ENCODE results near the gene NMB.
"Not testable (repeated sequence)": the region's sequence is repeated elsewhere in the genome, so short reads cannot be mapped to it uniquely, and the experiment has no call there.

Gene NMB, protein sequence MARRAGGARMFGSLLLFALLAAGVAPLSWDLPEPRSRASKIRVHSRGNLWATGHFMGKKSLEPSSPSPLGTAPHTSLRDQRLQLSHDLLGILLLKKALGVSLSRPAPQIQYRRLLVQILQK

GRCh38 chr15:84658080-84658787 lies at the start of gene NMB:
TSS of gene NMB (minus strand) at chr15:84658199. CDS start at chr15:84658152, 47 bp downstream.
- peak; percentile 59 to 76 for DNase-seq (ENCODE audit: low read depth in 2 of 2)

- no peak for DNase-seq (ENCODE audit: low read depth in 2 of 2)
Observed at GRCh38 chr15:84703808-84704207, 45.8 kb upstream of the NMB start.

DNA sequence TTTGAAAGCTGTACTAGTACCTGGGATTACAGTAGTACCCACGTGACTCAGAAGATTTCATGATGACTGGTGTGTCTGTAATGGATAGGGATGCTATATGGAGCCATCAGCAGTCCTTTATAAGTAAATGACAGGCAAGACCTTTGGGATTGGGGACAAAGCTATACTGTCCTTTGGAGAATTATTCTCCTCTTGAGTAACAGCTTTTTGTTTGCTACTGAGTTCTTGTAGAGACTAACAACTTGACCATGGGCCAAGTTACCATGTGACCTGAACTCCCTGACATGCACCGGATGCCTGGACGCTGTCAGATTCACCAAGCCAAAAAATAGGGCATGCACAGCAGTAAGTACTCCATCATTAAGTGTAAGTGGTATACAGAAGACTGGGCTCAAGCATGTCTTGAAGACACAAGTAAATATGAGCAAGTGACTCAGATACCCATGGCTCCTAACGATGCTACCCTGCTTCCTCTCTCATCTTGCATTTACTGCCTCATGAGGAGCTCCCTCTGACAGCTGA lies 45.0 kb upstream of the NMB start:
- no peak for DNase-seq (ENCODE audit: low read depth in 2 of 2)

DNA sequence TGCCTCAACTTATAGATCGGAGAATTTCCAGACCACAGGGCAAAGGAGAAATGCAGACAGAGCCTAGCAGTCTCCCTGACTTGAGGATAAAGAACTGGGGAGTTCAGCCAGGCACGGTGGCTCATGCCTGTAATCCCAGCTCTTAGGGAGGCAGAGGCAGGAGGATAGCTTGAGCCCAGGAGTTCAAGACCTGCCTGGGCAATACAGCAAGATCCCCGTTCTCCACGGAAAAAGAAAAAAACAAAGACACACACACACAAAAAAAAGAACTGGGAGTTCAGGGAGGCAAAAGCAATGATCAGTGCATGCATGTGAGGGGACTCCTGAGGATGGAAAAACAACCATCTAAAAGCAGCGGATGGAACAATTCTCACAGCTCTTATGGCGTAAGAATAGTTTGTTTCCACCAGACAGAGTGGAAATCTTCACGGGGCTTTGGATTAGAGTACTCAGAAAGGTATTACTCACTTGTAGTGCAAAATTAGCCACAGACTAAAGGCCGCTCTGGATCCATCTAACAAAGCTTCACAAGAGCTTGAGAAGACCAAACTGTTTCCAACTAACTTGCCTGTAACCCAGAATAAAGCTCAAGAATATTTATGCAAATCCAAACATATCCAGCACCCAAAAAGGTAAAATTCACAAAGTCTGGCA lies 41.7 kb upstream of the NMB start:
- no peak for DNase-seq (ENCODE audit: low read depth in 2 of 2)

DNA sequence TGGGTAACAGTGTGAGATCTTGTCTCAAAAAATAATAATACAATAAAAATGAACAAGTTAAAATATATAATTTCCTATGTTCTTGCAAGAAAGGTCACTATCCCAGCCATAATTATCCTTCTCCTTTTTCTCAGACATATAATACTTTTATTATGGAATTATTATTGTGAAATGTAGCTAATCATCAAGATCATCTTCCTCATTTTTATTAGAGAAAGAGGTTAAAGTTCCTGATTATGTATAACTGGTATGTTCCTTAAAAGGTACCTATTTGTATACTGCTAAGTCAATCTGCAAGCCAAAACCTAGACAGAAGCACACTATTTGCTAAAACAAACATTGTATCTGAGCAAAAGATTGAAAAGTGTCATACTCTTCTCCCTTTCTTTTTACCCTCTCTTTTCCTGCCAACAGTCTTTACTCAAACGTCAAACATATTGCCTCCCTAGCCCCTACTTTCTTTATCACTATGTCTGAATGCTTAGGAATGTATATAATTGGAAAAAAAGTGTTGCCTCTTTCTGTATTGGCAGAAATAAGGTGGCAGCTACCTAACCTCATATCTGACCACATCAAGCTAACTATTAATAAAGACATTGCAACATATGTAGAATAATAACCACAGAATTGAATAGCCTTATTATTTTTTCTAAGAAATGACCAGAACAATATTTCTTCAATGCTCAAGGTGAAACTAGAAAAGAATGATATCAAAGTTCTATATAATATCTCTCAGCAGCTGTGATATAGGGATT lies 39.4 kb upstream of the NMB start:
- no peak for DNase-seq (ENCODE audit: low read depth in 2 of 2)

DNA sequence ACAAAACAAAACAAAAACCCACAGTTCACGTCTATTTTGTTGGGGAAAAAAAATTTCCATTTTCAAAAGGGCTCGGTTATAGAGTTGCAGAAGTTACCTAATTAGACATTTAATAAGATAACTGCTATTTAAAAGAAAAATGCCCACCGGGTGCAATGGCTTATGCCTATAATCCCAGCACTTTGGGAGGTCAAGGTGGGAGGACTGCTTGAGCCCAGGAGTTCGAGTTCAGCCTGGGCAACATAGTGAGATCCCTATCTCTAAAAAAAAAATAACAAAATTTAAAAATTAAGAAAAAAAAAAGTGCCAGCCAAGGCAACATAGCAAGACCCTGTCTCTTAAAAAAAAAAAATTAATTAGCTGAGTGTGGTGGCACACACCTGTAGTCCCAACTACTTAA lies 38.8 kb upstream of the NMB start:
- DNase-seq (ENCODE audit: low read depth in 2 of 2), result no peak

DNA sequence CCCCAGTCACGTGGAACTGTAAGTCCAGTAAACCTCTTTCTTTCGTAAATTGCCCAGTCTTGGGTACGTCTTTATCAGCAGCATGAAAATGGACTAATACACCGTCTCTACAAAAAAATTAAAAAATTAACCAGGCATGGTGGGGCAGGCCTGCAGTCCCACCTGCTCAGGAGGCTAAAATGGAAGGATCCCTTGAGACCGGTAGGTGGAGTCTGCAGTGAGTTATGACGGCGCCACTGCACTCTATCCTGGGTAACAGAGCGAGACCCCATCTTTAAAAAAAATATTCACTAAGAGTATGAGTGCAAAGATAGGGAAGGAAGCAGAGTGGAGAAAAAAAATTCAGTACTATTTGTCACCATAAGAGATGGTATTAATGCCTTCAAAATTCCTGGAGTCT lies 32.3 kb upstream of the NMB start:
- no peak for DNase-seq (ENCODE audit: low read depth in 2 of 2)

GRCh38 chr15:84689858-84690257 lies 31.9 kb upstream of the NMB start:
- no peak for DNase-seq (ENCODE audit: low read depth in 2 of 2)

DNA sequence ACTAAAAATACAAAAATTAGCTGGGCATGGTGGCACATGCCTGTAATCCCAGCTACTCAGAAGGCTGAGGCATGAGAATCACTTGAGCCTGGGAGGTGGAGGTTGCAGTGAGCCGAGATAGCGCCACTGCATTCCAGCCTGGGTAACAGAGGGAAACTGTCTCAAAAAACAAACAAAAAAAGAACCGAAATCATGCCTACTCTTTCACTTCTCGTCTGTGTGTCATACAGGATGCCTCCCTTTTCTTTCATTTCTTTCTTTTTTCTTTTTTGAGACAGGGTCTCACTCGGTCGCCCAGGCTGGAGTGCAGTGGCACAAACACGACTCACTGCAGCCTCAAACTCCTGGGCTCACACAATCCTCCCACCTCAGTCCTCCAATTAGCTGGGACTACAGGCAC lies 28.4 kb upstream of the NMB start:
- not testable (repeated sequence) for DNase-seq (ENCODE audit: low read depth in 2 of 2)

DNA sequence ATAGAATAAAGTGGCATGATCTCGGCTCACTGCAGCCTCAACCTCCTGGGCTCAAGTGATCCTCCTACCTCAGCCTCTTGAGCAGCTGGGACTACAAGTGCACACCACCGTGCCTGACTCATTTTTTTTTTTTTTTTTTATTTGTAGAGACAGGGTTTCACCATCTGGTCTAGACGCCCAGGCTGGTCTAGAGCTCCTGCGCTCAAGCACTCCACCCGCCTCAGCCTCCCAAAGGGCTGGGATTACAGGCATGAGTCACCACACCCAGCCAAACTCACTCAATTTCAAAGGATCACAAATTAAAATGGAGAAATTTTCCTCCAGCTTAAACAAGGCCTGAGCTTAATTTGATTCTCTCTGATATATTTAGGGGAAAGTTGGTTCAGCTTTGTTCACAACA lies 27.3 kb upstream of the NMB start:
- no peak for DNase-seq (ENCODE audit: low read depth in 2 of 2)

- DNase-seq (ENCODE audit: low read depth in 2 of 2), result no peak
Observed at GRCh38 chr15:84684092-84684491, 26.1 kb upstream of the NMB start.

DNA sequence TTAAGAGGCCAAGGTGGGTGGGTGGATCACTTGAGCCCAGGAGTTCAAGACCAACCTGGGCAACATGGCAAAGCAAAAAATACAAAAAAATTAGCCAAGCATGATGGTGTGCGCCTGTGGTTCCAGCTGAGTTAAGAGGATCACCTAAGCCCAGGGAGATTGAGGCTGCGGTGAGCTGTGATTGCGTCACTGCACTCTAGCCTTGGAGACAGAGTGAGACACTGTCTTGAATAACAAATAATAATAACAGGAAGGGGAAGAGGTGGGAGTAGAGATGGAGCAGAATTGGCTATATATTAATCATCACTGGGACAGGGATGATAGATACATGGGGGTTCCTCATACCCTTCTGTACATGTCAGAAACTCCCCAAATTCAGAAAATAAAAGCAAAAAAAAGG lies 23.8 kb upstream of the NMB start:
- peak in 1 of 2 donors; percentile 26 for DNase-seq (ENCODE audit: low read depth in 2 of 2)

DNA sequence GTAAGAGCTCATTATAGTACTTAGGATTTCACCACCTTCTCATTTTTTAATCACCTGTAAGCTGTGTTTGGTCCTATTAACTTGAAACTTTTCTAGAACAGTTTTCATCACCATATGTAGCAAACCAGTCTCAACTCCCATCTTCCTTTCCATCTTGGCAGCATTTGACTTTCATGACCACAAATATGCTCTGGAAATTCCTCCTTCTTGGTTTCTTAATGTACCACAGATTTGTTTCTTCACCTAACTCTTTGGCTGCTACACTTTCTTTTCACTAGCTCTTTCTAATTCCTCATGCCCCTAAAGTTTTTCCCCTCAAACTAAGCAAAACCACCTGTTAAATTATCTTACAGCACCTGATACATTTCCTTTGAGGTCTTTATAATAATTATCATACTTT lies 13.2 kb upstream of the NMB start:
- DNase-seq (ENCODE audit: low read depth in 2 of 2), result no peak

DNA sequence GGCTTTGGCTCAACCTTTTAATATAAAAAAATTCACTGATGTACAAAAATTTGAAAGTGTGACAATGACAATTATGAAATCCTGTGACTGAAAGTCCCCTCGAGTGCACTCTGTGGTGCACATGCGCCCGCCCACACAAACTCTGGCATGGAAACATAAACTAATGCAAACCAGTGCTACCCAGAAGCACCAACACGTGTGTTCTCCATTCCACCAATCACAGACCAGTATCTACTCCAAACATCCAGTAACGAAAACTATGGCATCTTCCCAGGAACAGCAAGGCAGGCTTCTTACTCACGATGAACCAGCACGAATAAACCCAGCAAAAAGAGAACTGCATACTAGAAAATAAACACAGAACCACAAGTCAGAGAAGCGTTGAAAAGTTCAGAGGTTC lies 11.7 kb upstream of the NMB start:
- DNase-seq (ENCODE audit: low read depth in 2 of 2), result peak in 1 of 2 donors; percentile 51

- no peak for DNase-seq (ENCODE audit: low read depth in 2 of 2)
Observed at GRCh38 chr15:84668221-84668982, 10.4 kb upstream of the NMB start.

DNA sequence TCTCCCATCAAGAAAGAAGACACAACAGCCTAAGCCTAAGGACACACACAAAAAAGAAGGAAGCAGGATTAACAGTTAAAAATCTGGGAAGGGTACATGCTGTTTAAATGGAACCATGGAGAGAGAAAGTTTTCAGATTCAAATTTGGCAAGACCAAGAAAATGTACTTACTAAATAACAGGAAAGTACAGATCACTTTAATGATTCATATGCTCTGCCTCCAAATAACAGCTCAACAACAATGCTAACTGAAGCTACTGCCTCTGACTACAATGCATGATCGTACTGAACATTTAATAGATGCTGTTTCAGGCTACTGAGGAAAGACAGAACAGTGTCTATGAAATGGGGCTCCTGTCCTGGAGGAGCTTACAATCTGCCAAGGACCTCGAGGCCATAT lies 8.4 kb upstream of the NMB start:
- DNase-seq (ENCODE audit: low read depth in 2 of 2), result no peak

DNA sequence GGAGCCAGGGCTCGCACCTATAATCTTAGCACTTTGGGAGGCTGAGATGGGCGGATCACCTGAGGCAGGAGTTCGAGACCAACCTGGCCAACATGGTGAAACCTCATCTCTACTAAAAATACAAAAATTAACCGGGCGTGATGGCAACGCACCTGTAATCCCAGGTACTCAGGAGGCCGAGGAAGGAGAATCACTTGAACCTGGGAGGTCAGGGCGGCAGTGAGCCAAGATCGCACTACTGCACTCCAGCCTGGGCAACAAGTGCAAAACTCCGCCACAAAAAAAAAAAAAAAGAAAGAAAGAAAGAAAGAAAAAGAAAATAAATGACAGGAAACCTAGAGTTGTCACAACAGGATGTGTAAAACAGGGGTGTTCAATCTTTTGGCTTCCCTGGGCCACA lies 3.0 kb upstream of the NMB start:
- no peak for DNase-seq (ENCODE audit: low read depth in 2 of 2)

DNA sequence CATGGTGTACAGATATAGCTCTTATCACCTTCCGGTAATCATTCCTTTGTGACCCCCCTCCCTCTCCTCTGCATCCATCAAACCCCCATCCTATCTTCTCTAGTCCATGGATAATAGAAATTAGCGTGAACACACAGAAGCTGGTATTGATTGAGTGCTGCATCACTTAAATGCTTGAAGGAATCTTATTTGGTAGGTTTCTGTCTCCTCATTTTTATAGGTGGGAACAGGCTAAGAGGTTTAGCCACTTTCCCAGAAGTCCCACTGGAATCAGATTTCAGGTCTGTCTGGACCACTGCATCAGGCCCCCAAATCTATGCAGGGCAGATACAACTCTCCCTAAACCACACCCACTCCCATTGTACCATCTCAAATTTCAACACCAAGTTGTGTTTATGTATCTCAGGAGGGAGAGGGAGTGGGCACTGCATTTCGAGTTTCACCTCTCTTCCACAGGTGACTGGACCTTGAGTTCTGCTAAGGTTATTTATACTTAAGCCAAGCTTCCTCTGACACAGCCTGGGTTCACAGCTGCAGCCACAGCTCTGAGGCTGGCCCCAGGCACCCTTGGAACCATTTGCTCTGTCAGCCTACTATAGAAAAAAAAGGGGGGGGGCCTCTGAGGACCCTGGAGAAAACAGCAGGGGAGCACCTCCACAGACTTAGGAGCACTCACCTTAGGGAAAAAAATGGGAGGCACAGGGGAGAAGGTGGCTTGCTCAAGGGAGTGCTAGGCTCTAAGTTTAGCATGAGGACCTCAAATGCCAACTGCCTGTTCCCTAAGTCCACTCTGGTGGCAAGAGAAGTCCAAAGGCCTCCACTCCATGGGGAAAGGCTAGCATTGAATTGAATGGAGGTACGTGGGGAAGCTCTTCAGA lies 2.1 kb upstream of the NMB start:
- DNase-seq (ENCODE audit: low read depth in 2 of 2), result no peak

DNA sequence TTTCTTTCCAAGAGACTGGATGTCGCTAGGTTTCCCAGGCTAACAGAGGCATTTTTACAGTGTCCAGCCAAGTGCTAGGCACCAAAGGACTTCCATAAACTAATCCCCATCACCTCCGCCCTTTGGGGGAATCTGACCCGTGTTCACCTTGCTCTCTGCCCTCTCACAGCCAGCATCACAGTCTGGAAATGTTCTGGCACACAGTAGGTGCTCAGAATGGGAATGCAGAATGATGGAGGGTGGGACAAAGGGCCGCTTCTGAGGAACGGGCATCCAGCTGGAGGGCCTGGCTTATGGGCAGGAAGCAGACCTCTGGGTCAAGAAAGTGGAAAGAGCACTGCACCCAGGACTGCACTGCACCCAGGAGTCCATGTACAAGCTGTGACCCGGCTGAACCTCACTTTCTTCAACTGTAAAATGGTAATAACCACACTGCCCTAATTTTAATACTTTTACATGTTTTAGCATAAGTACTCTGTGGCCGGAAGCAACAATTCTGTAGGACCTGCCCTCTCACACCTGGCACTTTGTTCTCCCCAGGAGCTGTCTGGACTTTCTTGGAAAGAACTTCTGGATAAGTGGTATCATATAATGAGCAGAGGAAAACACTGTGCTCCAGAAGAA lies 901 bp upstream of the NMB start:
- DNase-seq (ENCODE audit: low read depth in 2 of 2), result no peak

DNA sequence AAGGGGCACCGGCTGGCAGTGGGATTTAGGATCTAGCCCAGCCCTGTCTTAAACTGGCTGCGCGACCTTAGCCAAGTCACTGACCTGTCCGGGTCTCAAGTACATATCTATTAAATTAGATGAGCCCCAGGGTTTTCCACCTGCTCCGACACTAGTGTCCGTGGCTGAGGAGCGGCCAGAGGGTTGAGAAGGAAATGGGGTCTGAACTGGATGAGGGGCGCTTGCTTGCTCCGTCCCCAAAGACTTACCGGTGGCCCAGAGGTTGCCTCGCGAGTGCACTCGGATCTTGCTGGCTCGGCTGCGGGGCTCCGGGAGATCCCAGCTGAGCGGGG lies 285 bp downstream of the NMB start:
- no peak for DNase-seq (ENCODE audit: low read depth in 2 of 2)
